Stimulated activated CD8-positive, alpha-beta memory T cell treated with anti-CD3 and anti-CD28 coated beads, Interleukin-2, amount 100 ng/mL, for 1 hour (primary cell): ENCODE measurements around the gene DPPA3.
"Not testable (repeated sequence)": the region's sequence is repeated elsewhere in the genome, so short reads cannot be mapped to it uniquely, and the experiment has no call there.

Experiments
- DNase-seq, 2 donors: peaks; one replicate each; pipeline ENCODE4 v3.0.0-alpha.2; 2020; ENCODE audit warnings: low read depth in 2 of 2

Gene DPPA3

DNA sequence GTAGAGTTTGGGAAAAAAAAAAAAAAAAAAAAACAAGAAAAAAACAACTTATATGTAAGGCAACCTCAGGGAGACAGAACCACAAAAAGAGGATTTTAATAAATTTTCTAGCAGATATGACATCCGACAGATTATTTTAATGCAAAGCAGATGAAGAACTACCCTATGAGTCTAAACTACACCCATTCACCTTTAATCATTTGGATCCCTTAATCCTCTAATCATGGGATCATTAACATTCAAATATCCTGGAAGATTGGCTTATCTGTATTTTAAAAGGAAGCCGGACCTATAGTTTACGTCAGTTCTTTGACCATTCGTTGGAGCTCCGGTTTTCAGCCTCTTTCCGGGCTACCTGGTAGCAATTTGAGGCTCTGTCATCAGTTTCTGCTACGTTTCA is at the start of gene DPPA3:
DPPA3 (plus strand) TSS at position 301 of the 400 bp plus-strand sequence. CDS start 138 bp downstream, outside the sequence.
- no peak for DNase-seq

GRCh38 chr12:7661741-7662140 is 49.5 kb upstream of the DPPA3 start:
- DNase-seq = no peak

DNA sequence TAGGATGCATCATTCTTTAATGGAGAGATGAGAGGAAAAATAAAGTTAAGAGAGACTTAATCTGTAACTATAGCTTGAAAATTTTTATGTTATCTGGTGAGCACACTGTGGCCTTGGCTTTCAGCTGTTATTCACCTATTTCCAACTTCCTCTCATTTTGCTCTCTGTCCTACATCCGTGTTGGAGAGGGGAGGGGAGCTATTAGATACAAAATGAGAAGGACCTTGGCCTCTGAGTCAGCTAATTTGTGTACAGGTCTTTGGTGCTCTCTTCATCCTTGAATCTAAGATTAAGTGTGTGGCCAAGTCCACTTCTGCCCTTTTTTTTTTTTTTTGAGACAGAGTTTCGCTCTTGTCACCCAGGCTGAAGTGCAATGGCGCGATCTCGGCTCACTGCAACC is 44.6 kb upstream of the DPPA3 start:
- DNase-seq = no peak

DNA sequence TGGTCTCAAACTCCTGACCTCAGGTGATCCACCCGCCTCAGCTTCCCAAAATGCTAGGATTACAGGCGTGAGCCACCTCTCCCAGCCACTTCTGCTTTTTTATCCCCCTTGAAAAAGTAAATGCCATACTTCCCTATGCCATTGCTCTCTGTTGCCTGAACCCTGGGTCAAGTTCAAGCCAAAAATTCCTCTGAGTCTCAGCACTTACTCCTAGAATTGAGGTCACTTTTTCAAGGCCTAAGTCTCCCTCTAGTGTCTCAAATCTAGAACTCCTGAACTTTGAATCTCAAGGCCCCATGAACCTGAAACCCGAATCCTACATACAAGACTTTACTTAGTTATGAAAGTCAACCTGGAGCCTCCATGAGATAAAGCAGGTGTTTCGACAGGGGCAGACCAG is 44.1 kb upstream of the DPPA3 start:
- no peak for DNase-seq

DNA sequence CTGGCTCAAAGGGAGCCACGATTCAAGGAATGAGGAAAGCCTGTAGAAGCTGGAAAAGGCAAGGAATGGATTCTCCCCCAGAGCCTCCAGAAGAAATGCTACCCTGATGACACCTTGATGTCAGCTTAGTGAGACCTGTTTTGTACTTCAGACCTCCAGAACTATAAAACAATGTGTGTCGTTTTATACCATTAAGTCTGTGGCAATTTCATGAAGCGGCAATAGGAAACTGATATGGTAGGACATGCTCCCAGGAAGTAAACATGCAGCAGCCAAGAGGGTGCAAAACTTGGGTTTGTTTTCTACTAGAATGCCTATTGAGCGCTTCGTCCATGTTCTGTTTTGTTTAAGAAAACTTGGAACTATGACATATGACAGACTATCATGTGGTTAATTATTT is 43.1 kb upstream of the DPPA3 start:
- DNase-seq = no peak

- DNase-seq = not testable (repeated sequence)
Observed at GRCh38 chr12:7675455-7675854, 35.8 kb upstream of the DPPA3 start.

GRCh38 chr12:7677432-7677888 is 33.8 kb upstream of the DPPA3 start:
- DNase-seq = not testable (repeated sequence)

DNA sequence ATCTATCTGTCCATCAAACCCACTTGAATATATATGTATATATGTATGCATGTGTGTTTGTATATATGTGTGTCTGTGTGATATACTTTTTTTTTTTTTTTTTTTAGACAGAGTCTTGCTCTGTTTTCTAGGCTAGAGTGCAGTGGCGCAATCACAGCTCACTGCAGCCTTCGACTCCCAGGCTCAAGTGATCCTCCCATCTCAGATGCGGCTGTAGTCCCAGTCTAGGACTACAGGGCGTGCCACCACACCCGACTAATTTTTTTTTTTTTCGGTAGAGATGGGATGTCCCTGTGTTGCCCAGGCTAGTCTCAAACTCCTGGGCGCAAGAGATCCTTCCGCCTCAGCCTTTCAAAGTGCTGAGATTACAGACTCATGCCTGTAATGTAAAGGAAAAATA is 32.5 kb upstream of the DPPA3 start:
- DNase-seq = no peak

DNA sequence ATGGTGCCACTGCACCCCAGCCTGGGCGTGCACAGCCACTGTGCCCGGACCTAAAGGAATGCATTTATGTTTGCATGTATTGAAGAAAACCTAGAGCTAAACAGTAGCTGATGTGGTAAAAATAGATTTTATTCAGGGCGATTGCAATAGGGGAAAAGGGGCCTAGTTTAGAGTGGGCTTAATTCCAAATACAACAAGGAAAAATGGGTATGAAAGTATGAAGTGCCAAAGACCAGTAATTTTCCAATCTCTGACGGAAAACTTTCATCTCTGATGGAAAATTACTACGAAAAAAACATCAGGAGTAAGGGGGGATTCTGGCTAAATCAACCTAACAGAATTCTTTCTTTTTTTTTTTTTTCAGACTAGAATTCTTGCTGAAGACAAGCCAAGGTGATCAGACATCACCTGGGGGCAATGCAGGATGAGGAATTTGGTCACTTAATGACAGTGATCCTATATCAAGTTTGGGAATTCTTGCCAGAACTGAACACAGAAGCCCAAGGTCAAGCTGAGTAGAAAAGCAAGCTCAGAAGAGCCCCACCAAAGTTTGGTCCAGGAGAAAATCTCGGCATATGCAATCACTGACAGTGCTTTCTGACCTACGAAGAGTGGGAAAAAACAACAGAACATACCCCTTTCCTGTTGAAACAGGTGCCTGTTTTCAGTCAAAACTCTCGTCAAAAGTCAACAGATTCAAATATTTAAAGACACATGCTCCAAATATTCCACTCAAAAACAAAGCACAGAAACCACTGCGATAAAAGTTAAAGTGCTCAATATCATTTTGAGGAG is 31.8 kb upstream of the DPPA3 start:
- DNase-seq = no peak

DNA sequence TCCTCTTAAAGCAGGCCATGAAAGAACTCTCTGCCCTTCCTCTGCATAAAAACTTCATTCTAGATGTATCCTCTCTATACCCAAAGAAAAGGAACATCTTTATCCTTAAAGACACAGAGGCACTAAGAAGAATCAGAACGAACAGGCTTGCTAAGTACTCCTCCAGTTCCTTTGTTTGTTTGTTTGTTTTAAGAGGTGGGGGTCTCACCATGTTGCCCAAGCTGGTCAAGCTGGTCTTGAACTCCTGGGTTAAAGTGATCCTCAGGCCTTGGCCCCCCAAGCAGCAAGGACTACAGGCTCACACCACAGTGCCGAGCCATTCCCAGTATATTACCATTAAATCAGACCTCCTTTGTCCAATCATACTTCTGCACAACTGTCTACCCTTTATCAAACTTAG is 29.7 kb upstream of the DPPA3 start:
- DNase-seq = no peak

GRCh38 chr12:7693793-7694192 is 17.4 kb upstream of the DPPA3 start:
- no peak for DNase-seq

DNA sequence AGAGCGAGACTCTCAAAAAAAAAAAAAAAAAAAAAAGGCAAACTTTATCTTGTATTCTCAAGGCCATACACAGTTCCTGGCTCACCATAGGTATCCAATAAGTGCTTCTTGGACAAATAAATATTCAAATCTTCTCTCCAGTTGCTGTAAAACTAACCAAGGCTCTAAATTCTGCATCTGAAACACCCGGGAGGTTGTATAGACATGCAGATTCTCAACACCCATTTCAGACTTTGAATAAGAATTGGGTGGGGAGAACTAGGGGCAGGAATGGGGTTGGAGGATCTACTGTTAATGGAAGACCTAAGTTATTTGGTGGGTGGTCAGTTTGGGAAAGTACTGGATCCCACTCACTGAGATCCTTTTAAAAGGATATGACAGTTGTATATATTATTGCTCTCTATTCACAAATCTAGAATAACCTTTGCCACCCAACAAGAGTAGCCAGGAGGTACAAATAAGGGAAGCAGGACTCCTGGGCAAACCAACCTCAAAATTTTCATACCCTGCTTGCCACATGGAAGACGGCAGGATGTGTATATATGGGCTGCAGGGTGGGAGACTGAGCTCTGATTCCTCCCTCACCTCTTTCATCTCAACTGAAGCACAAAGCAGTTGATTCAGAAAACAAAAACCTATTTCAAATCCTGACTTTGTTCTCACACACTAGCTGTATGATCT is 16.5 kb upstream of the DPPA3 start:
- no peak for DNase-seq

- DNase-seq = no peak
Observed at GRCh38 chr12:7695237-7695560, 16.0 kb upstream of the DPPA3 start.

- no peak for DNase-seq
Observed at GRCh38 chr12:7695566-7696197, 15.6 kb upstream of the DPPA3 start, which contains the start of gene GDF3. Gene GDF3 (minus strand): TSS chr12:7695775. CDS start chr12:7695728, 47 bp downstream.

DNA sequence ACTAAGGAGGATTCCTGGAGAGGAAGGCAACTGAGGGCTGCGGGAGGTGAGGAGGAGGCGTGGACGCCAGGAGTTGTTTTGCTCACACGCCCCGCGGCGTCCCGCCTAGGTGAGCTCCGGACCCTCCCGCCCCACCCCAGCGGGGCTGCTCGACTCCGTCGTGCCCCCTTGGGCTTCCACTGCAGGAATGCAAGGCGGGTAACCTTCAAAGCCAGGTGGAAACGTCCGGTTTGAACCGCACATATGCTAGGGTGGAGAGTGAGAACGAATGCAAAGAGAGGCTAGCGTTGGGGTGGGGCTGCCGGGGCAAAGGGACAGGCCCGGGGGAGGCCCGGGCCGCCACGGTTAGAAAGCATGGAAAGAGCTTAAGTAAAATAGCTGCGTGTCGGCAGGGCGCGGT is 5.4 kb upstream of the DPPA3 start:
- DNase-seq = no peak

DNA sequence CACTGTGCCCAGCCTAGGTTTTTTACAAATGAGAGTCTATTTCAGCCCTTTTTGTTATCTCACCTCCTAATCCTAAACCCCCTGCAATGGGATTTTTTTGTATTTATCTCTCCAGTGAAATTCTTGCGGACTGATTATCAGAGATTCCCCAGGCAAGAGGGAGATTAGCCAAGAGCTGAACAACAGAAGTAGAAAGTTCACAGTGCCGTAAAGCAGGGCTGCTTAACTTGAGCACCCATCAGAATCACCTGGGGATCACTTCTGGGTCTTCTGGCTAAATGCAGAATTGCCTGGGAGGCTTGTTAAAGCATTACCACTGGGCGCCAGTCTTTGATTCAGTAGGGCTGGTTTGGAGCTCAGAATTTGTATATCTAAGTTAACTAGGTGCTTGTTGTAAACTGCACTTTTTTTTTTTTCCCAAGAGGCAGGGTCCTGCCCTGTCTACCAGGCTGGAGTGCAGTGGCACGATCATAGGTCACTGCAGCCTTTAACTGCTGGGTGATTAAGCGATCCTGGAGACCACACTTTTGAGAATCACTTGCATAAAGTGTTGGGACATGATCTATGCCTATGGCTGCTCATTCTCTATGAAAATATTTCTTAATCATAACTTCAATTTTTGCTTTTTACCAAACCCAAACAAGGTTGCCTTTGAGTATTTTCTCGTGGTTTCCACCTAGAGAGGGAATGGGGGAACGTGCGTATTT is 1.1 kb upstream of the DPPA3 start:
- DNase-seq = no peak

DNA sequence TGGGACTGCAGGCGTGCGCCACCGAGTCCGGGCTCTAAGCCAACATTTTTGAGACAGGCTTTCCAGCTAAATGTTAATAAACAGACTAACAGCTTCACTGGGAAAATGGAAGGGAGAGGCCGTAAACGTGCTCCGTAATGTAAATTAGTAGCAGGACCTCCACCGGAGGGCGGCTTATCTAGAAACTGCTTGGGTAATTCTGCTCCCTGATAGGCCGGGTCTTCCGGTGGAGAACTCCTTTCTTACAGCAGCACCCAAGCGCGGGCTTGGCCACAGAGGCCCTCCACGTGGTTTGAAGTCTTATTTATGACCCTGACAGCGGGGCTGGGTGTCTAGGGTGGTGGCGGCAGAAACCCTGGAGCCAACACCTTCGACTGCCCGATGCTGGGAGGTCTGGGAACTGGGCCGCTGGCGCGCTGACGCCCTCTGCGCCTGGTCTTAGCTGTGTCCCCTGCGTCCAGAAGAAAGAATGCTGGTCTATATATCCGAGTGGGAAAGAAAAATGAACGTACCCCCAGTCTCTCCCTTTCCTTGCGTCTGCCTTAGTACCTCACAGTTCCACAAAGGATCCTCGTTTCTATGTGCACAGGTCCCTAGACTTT is 1.7 kb downstream of the DPPA3 start:
- DNase-seq = no peak

DNA sequence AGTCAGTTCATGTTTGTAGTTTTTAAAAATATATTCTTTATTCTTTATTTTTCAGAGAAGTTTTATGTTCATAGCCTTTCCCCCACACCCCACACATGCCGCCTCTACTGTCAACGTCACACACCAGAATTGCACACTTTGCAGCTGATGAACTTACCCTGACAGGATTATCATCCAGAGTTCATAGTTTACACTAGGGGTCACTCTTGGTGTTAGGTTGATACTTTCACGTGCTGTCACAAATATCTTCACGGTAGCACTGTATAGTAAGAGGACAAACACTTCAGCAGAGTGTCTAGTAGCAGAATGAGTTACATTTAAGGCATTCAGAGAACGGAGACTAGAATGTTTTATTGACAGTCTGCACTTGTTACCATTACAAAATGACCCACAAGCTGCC is 5.1 kb downstream of the DPPA3 start:
- DNase-seq = no peak

GRCh38 chr12:7719946-7720730 is 8.9 kb downstream of the DPPA3 start:
- DNase-seq = no peak

DNA sequence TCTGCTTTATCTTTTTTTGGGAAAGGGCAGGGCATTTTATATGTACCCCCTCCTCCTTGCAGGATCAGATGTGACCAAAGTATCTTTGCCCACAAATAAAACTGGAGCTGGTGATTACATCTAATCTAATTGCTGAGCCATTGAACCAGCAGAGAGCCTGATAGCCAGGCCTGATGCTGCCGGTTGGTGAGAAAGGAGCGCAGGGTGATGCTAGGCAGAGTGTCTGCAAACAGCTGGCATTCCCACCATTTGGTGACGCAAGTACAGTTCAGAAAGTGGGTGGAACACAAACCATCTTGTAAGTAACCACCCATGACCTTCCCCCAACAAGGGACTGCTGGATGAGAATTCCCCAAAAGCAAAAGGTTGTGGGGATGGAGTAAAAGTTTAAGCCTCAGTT is 12.7 kb downstream of the DPPA3 start:
- DNase-seq = no peak

DNA sequence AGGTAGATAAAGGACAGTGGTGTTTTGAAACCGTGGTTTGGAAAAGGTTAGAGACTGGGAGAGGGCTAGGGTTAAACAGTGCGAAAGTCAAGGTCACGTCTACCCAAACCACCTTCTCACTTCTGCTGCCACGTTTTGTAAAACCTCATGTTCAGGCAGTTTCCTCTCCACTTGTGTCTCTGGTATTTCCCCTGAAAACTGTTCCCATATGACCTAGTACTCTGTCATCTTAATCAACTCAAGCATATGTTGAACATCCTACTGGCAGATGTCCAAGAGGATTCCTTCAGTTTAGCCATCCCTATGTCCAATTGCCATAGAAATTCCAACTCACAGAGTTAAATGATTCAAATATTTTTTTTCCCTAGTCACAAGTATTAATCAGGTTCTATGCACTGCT is 18.5 kb downstream of the DPPA3 start:
- no peak for DNase-seq
